HG02885 (cell line): ENCODE measurements around the gene NLRX1.
"Not testable (repeated sequence)": the region's sequence is repeated elsewhere in the genome, so short reads cannot be mapped to it uniquely, and the experiment has no call there.

Experiments
- ATAC-seq: cut with Tn5 transposase; IDR thresholded peaks from one replicate; pipeline ENCODE4 v1.9.1; 2021; ENCODE audit warnings: mild to moderate bottlenecking; ENCODE audit not compliant: unreplicated experiment, poor library complexity

Gene NLRX1

GRCh38 chr11:119204066-119204465 lies 35.5 kb downstream of the NLRX1 start:
- no peak for ATAC-seq

GRCh38 chr11:119205080-119205479 lies 36.6 kb downstream of the NLRX1 start:
- no peak for ATAC-seq

- ATAC-seq: peak; percentile 84
Measured at GRCh38 chr11:119205574-119206510, 37.3 kb downstream of the NLRX1 start, which contains the start of gene CBL. CBL (plus strand) TSS chr11:119206339; CDS start chr11:119206418, 79 bp downstream.

- ATAC-seq: peak; percentile 31
Measured at GRCh38 chr11:119206511-119207414, 38.2 kb downstream of the NLRX1 start.

- no peak for ATAC-seq
Measured at GRCh38 chr11:119207415-119207960, 39.0 kb downstream of the NLRX1 start.

GRCh38 chr11:119209186-119209585 lies 40.7 kb downstream of the NLRX1 start:
- no peak for ATAC-seq

GRCh38 chr11:119210050-119210449 lies 41.5 kb downstream of the NLRX1 start:
- ATAC-seq: no peak

- no peak for ATAC-seq
Measured at GRCh38 chr11:119218141-119218878, 49.8 kb downstream of the NLRX1 start.

GRCh38 chr11:119222308-119222707 lies 53.8 kb downstream of the NLRX1 start:
- no peak for ATAC-seq

- ATAC-seq: no peak
Measured at GRCh38 chr11:119222891-119223290, 54.4 kb downstream of the NLRX1 start.

GRCh38 chr11:119223856-119224255 lies 55.3 kb downstream of the NLRX1 start:
- ATAC-seq: no peak

- not testable (repeated sequence) for ATAC-seq
Measured at GRCh38 chr11:119228535-119229287, 60.2 kb downstream of the NLRX1 start.

GRCh38 chr11:119229288-119229672 lies 60.8 kb downstream of the NLRX1 start:
- no peak for ATAC-seq

GRCh38 chr11:119229741-119230140 lies 61.2 kb downstream of the NLRX1 start:
- no peak for ATAC-seq
